Measurements from ENCODE around the gene USP48. TPM values are rescaled to one million over a fixed set of nuclear protein-coding genes. Genes with fewer than 3 reads are reported as not detected.

Gene USP48
- total and polyA plus RNA-seq, 3 experiments from 2014 or later: 41.4 to 61.5 (median 60.6) TPM

DNA sequence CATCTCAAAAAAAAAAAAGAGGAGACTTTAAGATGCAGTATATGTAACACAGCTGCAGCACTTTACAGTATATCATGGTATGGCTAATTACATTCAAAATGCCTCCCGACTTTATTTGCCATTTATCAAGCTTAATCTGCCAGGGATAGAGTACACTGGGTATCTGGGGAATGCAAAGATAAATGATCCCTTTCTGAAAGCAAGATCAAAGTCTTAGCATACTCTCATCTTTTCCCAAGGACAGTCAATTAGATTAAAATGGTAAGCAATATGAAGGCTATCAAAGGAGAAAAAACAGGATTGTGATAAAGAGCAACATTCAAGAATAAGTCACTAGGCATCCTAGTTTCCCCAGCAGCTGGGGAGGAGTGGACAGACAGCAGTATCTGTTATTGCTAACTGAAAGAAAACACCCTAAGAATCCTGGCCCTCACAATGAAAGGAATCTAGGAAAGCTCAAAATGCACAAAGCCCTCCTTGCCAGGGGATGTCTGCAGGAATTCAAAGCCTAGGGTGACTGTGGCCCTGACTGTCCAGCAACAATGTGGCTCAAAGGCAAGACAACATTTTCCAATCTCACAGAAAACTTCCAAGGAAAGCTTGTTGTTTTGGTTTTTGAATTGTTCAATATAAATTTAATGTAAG, 57.1 kb downstream of the USP48 start:
- DNase-seq: no peak
- Mint-ChIP-seq H3K27me3 (peaks cover 0 to 1% of the 10 kb centered on the region in 2 donors), H3K36me3 (peaks cover 4 to 78% (median 13%) of the 10 kb centered on the region in 3 donors), H3K4me1 (peaks cover 0 to 3% (median 0%) of the 10 kb centered on the region in 3 donors), H3K9me3 (no peaks in the 10 kb centered on the region), H3K4me3 (no peak overlapping the region), H3K27ac (peak overlapping the region in 2 of 8 donors; percentile 24 to 49)
- Histone ChIP-seq H3K27ac (ENCODE audit: low read depth, low read length) (no peak overlapping the region), H3K9me3 (ENCODE audit: low read length) (no peaks in the 10 kb centered on the region), H3K4me1 (ENCODE audit: insufficient read depth, low read length) (no peaks in the 10 kb centered on the region), H3K4me3 (ENCODE audit: low read length) (no peak overlapping the region), H3K27me3 (ENCODE audit: insufficient read depth, low read length, poor library complexity, severe bottlenecking) (no peaks in the 10 kb centered on the region), H3K36me3 (ENCODE audit: insufficient read depth, low read length) (peaks cover 25% of the 10 kb centered on the region)
- ChIA-PET CTCF (no interaction called here), POLR2A (no interaction called here)

DNA sequence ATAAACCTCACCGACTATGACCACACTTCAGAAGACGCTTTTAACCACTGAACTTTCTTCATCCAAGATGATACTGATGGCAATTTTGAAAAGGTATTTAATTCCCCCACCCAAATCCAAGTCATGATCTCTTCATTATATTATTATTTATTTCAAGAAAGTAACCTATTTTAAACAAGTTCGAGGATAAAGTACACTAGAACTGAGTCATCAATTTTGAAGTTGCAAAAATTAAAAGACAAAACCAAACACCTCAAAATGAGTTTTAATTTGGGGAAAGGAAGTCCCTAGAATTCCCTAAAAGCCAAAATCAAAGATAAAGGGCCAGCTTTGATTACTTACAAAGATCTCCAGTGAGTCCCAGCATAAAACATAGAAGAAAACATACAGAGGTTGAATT, 58.4 kb downstream of the USP48 start:
- Mint-ChIP-seq H3K9me3 (no peaks in the 10 kb centered on the region), H3K36me3 (peaks cover 5 to 86% (median 15%) of the 10 kb centered on the region in 3 donors), H3K27ac (peak overlapping the region in 1 of 8 donors; percentile 37), H3K27me3 (peaks cover 0 to 1% of the 10 kb centered on the region in 2 donors), H3K4me1 (peaks cover 0 to 3% (median 0%) of the 10 kb centered on the region in 3 donors), H3K4me3 (no peak overlapping the region)
- ChIA-PET POLR2A (no interaction called here), CTCF (interaction anchor here (1.6 kb wide), 1 partner anchor 10 kb away, joined by 3 read pairs; no protein-coding TSS in a partner anchor)
- Histone ChIP-seq H3K4me3 (ENCODE audit: low read length) (no peak overlapping the region), H3K9me3 (ENCODE audit: low read length) (no peaks in the 10 kb centered on the region), H3K4me1 (ENCODE audit: insufficient read depth, low read length) (no peaks in the 10 kb centered on the region), H3K27me3 (ENCODE audit: insufficient read depth, low read length, poor library complexity, severe bottlenecking) (no peaks in the 10 kb centered on the region), H3K27ac (ENCODE audit: low read depth, low read length) (no peak overlapping the region), H3K36me3 (ENCODE audit: insufficient read depth, low read length) (peaks cover 27% of the 10 kb centered on the region)
- DNase-seq: no peak

DNA sequence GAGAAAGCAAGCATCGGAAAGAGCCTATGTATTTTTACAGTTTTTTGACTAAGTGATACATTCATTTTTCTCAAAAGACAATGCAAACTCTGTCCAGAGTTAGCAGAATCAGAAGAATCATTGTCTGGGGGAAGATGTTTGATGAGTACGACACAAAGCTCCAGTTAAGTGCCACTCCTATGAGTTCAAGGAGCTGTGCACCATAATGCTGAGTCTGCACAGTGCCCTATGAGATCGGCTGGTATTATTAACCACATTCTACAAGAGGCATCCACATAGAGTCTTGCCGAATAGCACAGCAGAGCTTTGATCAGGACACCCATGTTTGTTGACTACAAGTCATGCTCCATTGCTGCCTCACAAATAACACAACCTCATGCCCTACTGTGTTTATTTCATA, 58.9 kb downstream of the USP48 start:
- Histone ChIP-seq H3K27me3 (ENCODE audit: insufficient read depth, low read length, poor library complexity, severe bottlenecking) (no peaks in the 10 kb centered on the region), H3K36me3 (ENCODE audit: insufficient read depth, low read length) (peaks cover 27% of the 10 kb centered on the region), H3K4me1 (ENCODE audit: insufficient read depth, low read length) (no peaks in the 10 kb centered on the region), H3K4me3 (ENCODE audit: low read length) (no peak overlapping the region), H3K9me3 (ENCODE audit: low read length) (no peaks in the 10 kb centered on the region), H3K27ac (ENCODE audit: low read depth, low read length) (no peak overlapping the region)
- CTCF ChIA-PET: interaction anchor here (0.8 to 1.6 kb wide), 2 partner anchors 10 to 17 kb away, joined by 3 read pairs; no protein-coding TSS in a partner anchor
- H3K27ac Mint-ChIP-seq: peak overlapping the region in 1 of 8 donors; percentile 37
- peaks cover 5 to 86% (median 15%) of the 10 kb centered on the region in 3 donors for H3K36me3 Mint-ChIP-seq
- H3K9me3 Mint-ChIP-seq: no peaks in the 10 kb centered on the region
- no peak for DNase-seq
- H3K27me3 Mint-ChIP-seq: peaks cover 0 to 1% of the 10 kb centered on the region in 2 donors
- POLR2A ChIA-PET: no interaction called here
- H3K4me1 Mint-ChIP-seq: peaks cover 0 to 3% (median 0%) of the 10 kb centered on the region in 3 donors
- H3K4me3 Mint-ChIP-seq: no peak overlapping the region

DNA sequence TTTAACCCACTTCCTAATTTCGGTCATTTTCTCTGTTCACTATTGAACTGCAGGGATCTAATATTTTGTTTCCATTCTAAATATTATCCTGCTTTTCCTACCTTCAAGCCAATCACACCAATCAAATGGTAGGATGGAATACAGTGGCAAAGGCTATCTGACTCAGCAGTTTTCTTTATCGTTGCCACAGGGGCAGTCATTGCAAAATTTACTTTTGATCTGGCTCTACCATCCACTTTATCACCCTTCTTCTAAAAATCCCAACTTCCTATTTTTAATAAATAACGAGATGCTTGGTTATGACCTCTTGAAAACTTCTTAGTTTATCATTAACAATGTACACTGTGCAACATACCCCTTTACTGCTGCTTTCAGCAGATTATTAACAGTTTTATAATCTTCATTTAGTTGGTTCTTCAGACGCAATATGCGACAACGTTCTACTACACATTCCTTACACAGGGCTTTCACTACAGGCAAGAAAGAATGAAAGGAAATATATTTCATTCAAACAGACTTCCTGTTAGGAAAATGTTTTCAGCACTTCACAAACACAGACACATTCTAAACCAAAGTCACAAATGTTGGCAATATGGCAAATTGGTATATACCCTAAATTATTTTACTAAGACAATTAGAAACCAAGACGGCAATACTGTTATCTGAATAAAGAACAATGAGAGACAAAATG, 61.5 kb downstream of the USP48 start:
- Mint-ChIP-seq H3K9me3 (no peaks in the 10 kb centered on the region), H3K4me3 (no peak overlapping the region), H3K36me3 (peaks cover 5 to 83% (median 24%) of the 10 kb centered on the region in 3 donors), H3K27ac (peak overlapping the region in 3 of 8 donors; percentile 4 to 32 (median 4)), H3K27me3 (no peaks in the 10 kb centered on the region), H3K4me1 (peaks cover 0 to 4% (median 3%) of the 10 kb centered on the region in 3 donors)
- POLR2A ChIA-PET: no interaction called here
- no peak for DNase-seq
- CTCF ChIA-PET: no interaction called here
- H3K4me1 ChIP-seq (ENCODE audit: insufficient read depth, low read length): no peaks in the 10 kb centered on the region
- no peaks in the 10 kb centered on the region for H3K9me3 ChIP-seq (ENCODE audit: low read length)
- H3K27ac ChIP-seq (ENCODE audit: low read depth, low read length): no peak overlapping the region
- peaks cover 39% of the 10 kb centered on the region for H3K36me3 ChIP-seq (ENCODE audit: insufficient read depth, low read length)
- H3K4me3 ChIP-seq (ENCODE audit: low read length): no peak overlapping the region
- no peaks in the 10 kb centered on the region for H3K27me3 ChIP-seq (ENCODE audit: insufficient read depth, low read length, poor library complexity, severe bottlenecking)

DNA sequence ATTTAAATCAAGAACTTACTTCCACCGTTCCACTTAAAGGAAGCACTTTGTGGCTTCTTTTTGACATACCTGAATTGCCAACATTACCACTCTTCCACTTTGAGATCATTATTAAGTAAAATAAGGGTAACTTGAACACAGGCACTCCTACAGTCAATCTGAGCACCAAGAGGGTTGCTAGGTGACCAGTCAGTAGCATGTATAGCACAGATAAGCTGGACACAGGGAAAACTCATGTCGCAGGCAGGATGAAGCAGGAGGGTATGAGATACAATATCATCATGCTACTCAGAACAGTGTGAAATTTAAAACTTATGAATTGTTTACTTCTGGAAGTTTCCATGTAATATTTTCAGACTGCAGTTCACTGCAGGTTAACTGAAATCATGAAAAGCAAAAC, 66.8 kb downstream of the USP48 start:
- H3K9me3 ChIP-seq (ENCODE audit: low read length): no peaks in the 10 kb centered on the region
- H3K36me3 ChIP-seq (ENCODE audit: insufficient read depth, low read length): peaks cover 57% of the 10 kb centered on the region
- H3K27me3 ChIP-seq (ENCODE audit: insufficient read depth, low read length, poor library complexity, severe bottlenecking): no peaks in the 10 kb centered on the region
- no peak overlapping the region for H3K27ac ChIP-seq (ENCODE audit: low read depth, low read length)
- ChIA-PET CTCF (no interaction called here), POLR2A (no interaction called here)
- Mint-ChIP-seq H3K36me3 (peaks cover 4 to 86% (median 25%) of the 10 kb centered on the region in 3 donors), H3K9me3 (no peaks in the 10 kb centered on the region), H3K4me1 (peaks cover 0 to 4% (median 0%) of the 10 kb centered on the region in 3 donors), H3K4me3 (no peak overlapping the region), H3K27ac (peak overlapping the region in 6 of 8 donors; percentile 3 to 92 (median 70)), H3K27me3 (no peaks in the 10 kb centered on the region)
- no peak overlapping the region for H3K4me3 ChIP-seq (ENCODE audit: low read length)
- H3K4me1 ChIP-seq (ENCODE audit: insufficient read depth, low read length): no peaks in the 10 kb centered on the region
- DNase-seq: no peak

GRCh38 chr1:21707891-21708290, 75.1 kb downstream of the USP48 start:
- Mint-ChIP-seq H3K9me3 (no peaks in the 10 kb centered on the region), H3K4me3 (no peak overlapping the region), H3K27me3 (no peaks in the 10 kb centered on the region), H3K4me1 (no peaks in the 10 kb centered on the region), H3K36me3 (peaks cover 4 to 76% (median 18%) of the 10 kb centered on the region in 3 donors), H3K27ac (no peak overlapping the region)
- Histone ChIP-seq H3K27me3 (ENCODE audit: insufficient read depth, low read length, poor library complexity, severe bottlenecking) (no peaks in the 10 kb centered on the region), H3K36me3 (ENCODE audit: insufficient read depth, low read length) (peaks cover 32% of the 10 kb centered on the region), H3K27ac (ENCODE audit: low read depth, low read length) (no peak overlapping the region), H3K4me1 (ENCODE audit: insufficient read depth, low read length) (no peaks in the 10 kb centered on the region), H3K4me3 (ENCODE audit: low read length) (no peak overlapping the region), H3K9me3 (ENCODE audit: low read length) (no peaks in the 10 kb centered on the region)
- no peak for DNase-seq
- POLR2A ChIA-PET: no interaction called here
- CTCF ChIA-PET: no interaction called here

- Mint-ChIP-seq H3K27me3 (no peaks in the 10 kb centered on the region), H3K36me3 (peaks cover 4 to 76% (median 19%) of the 10 kb centered on the region in 3 donors), H3K9me3 (no peaks in the 10 kb centered on the region), H3K27ac (no peak overlapping the region), H3K4me3 (no peak overlapping the region), H3K4me1 (no peaks in the 10 kb centered on the region)
- no peaks in the 10 kb centered on the region for H3K27me3 ChIP-seq (ENCODE audit: insufficient read depth, low read length, poor library complexity, severe bottlenecking)
- H3K4me1 ChIP-seq (ENCODE audit: insufficient read depth, low read length): no peaks in the 10 kb centered on the region
- H3K4me3 ChIP-seq (ENCODE audit: low read length): no peak overlapping the region
- H3K27ac ChIP-seq (ENCODE audit: low read depth, low read length): no peak overlapping the region
- H3K9me3 ChIP-seq (ENCODE audit: low read length): no peaks in the 10 kb centered on the region
- ChIA-PET POLR2A (interaction anchor here (0.6 kb wide), 1 partner anchor 112 kb away, joined by 3 read pairs; no protein-coding TSS in a partner anchor), CTCF (no interaction called here)
- no peak for DNase-seq
- H3K36me3 ChIP-seq (ENCODE audit: insufficient read depth, low read length): peaks cover 38% of the 10 kb centered on the region
These were observed 75.7 kb downstream of the USP48 start for GRCh38 chr1:21707086-21707840.
